Measurements from ENCODE around the gene ARF1. TPM values are rescaled to one million over a fixed set of nuclear protein-coding genes. Genes with fewer than 3 reads are reported as not detected.

ARF1 gene
- total RNA-seq, 1 donor from 2014 or later = 288 TPM

- Mint-ChIP-seq H3K27me3 (no peaks in the 10 kb centered on the region), H3K36me3 (no peaks in the 10 kb centered on the region), H3K27ac (no peak overlapping the region), H3K4me1 (ENCODE audit: unreplicated experiment) (peaks cover 17% of the 10 kb centered on the region), H3K9me3 (no peaks in the 10 kb centered on the region), H3K4me3 (peak overlapping the region; percentile 68)
- TF ChIP-seq, protein P1, sequence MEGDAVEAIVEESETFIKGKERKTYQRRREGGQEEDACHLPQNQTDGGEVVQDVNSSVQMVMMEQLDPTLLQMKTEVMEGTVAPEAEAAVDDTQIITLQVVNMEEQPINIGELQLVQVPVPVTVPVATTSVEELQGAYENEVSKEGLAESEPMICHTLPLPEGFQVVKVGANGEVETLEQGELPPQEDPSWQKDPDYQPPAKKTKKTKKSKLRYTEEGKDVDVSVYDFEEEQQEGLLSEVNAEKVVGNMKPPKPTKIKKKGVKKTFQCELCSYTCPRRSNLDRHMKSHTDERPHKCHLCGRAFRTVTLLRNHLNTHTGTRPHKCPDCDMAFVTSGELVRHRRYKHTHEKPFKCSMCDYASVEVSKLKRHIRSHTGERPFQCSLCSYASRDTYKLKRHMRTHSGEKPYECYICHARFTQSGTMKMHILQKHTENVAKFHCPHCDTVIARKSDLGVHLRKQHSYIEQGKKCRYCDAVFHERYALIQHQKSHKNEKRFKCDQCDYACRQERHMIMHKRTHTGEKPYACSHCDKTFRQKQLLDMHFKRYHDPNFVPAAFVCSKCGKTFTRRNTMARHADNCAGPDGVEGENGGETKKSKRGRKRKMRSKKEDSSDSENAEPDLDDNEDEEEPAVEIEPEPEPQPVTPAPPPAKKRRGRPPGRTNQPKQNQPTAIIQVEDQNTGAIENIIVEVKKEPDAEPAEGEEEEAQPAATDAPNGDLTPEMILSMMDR (conservative IDR thresholded peaks at IDR 0.05) = no peak
- no peak for DNase-seq (ENCODE audit: extremely low spot score, unreplicated experiment)
Observed at GRCh38 chr1:228105996-228106799, 23.7 kb downstream of the ARF1 start.

DNA sequence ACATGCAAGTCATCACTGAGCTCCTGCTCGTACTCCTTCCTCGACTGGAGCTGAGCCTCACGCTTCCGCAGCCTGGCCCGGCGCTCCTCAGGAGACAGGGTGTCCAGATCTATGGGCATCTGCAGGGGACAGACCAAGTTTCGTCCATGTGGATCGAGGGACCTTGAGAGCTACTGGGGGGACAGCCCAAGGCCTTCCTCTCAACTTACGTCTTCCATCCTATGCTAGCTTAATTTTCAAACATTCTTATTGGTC, 24.2 kb downstream of the ARF1 start:
- TF ChIP-seq, protein P1 (conservative IDR thresholded peaks at IDR 0.05) = no peak
- H3K9me3 Mint-ChIP-seq = no peaks in the 10 kb centered on the region
- peaks cover 13% of the 10 kb centered on the region for H3K4me1 Mint-ChIP-seq (ENCODE audit: unreplicated experiment)
- no peaks in the 10 kb centered on the region for H3K36me3 Mint-ChIP-seq
- H3K27me3 Mint-ChIP-seq = no peaks in the 10 kb centered on the region
- peak overlapping the region; percentile 68 for H3K4me3 Mint-ChIP-seq
- no peak overlapping the region for H3K27ac Mint-ChIP-seq
- DNase-seq (ENCODE audit: extremely low spot score, unreplicated experiment) = no peak

- Mint-ChIP-seq H3K36me3 (no peaks in the 10 kb centered on the region), H3K4me1 (ENCODE audit: unreplicated experiment) (peaks cover 13% of the 10 kb centered on the region), H3K27ac (peak overlapping the region; percentile 98), H3K27me3 (no peaks in the 10 kb centered on the region), H3K4me3 (peak overlapping the region; percentile 96), H3K9me3 (no peaks in the 10 kb centered on the region)
- DNase-seq (ENCODE audit: extremely low spot score, unreplicated experiment) = no peak
- TF ChIP-seq, protein P1 (conservative IDR thresholded peaks at IDR 0.05) = no peak
Observed at GRCh38 chr1:228107636-228108035, 25.1 kb downstream of the ARF1 start.

DNA sequence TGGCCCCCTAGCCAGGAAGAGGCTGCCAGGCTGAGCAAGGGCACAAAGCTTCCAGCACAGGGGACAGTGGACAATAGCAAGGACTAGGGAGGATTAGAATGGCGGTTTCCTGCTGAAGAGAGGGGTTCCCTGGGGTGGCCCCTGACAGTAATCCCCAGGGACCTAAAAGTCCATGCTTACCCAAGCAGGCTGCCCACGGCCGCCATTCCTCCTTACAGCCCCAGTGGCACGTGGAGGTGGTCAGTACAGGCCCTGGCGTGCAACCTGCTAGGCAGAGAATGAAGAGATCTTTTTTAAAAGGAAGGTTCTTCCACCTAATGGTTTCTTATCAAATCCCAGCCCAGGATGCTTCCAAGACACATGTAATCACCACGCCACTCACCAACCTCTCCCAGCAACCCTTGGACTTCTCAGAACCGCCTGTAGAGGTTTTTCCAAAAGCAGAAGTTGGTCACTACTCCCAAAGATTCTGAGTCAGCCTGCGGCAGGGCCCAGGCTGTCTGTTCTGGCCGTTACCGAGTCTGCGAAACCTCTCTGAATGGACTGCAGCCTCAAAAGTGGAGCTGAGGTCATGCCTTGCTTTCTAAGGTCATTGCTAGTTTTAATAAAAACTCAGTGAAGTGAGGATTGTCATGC, 25.7 kb downstream of the ARF1 start:
- no peaks in the 10 kb centered on the region for H3K36me3 Mint-ChIP-seq
- peak overlapping the region; percentile 98 for H3K27ac Mint-ChIP-seq
- TF ChIP-seq, protein P1 (conservative IDR thresholded peaks at IDR 0.05) = no peak
- DNase-seq (ENCODE audit: extremely low spot score, unreplicated experiment) = no peak
- H3K27me3 Mint-ChIP-seq = no peaks in the 10 kb centered on the region
- peak overlapping the region; percentile 96 for H3K4me3 Mint-ChIP-seq
- peaks cover 13% of the 10 kb centered on the region for H3K4me1 Mint-ChIP-seq (ENCODE audit: unreplicated experiment)
- no peaks in the 10 kb centered on the region for H3K9me3 Mint-ChIP-seq

DNA sequence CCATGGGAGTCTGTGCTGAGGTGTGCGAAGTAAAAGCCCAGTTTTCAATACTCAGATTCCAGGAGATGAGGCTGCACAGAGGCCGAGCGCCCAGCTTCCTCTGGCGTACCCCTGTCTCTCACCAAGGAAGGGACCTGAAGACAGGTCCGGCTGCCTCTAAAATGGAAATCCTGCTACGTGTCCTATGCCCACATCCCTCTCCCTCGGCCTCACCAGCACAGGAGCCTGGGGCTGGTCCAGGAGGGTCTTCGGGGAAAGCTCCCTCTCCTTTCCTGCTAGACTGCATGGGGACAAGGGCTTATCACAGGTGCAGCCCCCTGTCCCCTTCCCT, 26.2 kb downstream of the ARF1 start:
- no peaks in the 10 kb centered on the region for H3K36me3 Mint-ChIP-seq
- no peaks in the 10 kb centered on the region for H3K9me3 Mint-ChIP-seq
- H3K27ac Mint-ChIP-seq = peak overlapping the region; percentile 98
- peaks cover 13% of the 10 kb centered on the region for H3K4me1 Mint-ChIP-seq (ENCODE audit: unreplicated experiment)
- H3K27me3 Mint-ChIP-seq = no peaks in the 10 kb centered on the region
- TF ChIP-seq, protein P1 (conservative IDR thresholded peaks at IDR 0.05) = no peak
- peak overlapping the region; percentile 96 for H3K4me3 Mint-ChIP-seq
- DNase-seq (ENCODE audit: extremely low spot score, unreplicated experiment) = no peak
